Keratinocyte (primary cell): Measurements from ENCODE around the gene FABP1. TPM values are rescaled to one million over a fixed set of nuclear protein-coding genes. Genes with fewer than 3 reads are reported as not detected.

Experiments used
- DNase-seq: peaks from one replicate; pipeline ENCODE4 v3.0.0-alpha.2; 2011; ENCODE audit warnings: low read depth, missing footprints, low spot score
- FAIRE-seq: peaks from 2 replicates; lab custom pipeline; 2011; peaks lifted over from hg19 to GRCh38; lab: Jason Lieb, UNC
- H2AFZ ChIP-seq: 2 replicates; pipeline ENCODE4 v1.6.0; 2012; ENCODE audit warnings: low read length, control low read depth, inconsistent platforms; ENCODE audit not compliant: control insufficient read depth
- H3K27ac ChIP-seq: 2 replicates; pipeline ENCODE4 v1.5.1; 2011; ENCODE audit warnings: low read length; ENCODE audit not compliant: control insufficient read depth, insufficient read depth
- H3K27me3 ChIP-seq: 3 replicates; pipeline ENCODE4 v1.6.0; 2011; ENCODE audit warnings: low read length; ENCODE audit not compliant: control insufficient read depth, insufficient read depth; ENCODE audit errors: extremely low read depth
- H3K36me3 ChIP-seq, 2 experiments: 2 replicates in 1 of 2; 3 replicates in 1 of 2; pipeline ENCODE4 v1.5.1; 2011; ENCODE audit warnings: low read length in 2 of 2, mild to moderate bottlenecking in 1 of 2; ENCODE audit not compliant: control insufficient read depth in 2 of 2, insufficient read depth in 2 of 2; ENCODE audit errors: extremely low read depth in 1 of 2
- H3K4me1 ChIP-seq: 3 replicates; pipeline ENCODE4 v1.5.1; 2011; ENCODE audit warnings: low read length; ENCODE audit not compliant: control insufficient read depth, insufficient read depth; ENCODE audit errors: extremely low read depth
- H3K4me2 ChIP-seq: 3 replicates; pipeline ENCODE4 v1.6.0; 2011; ENCODE audit warnings: low read depth, low read length; ENCODE audit not compliant: control insufficient read depth, insufficient read depth; ENCODE audit errors: extremely low read depth
- H3K4me3 ChIP-seq, 3 experiments: fragments of 200-600 bp in 1 of 3; sonication (generic) in 1 of 3; 2 replicates in 2 of 3; 3 replicates in 1 of 3; pipeline ENCODE4 v1.5.1; 2011 to 2016; ENCODE audit warnings: low read length in 3 of 3, mild to moderate bottlenecking in 3 of 3, control low read depth in 2 of 3, inconsistent platforms in 1 of 3, low read depth in 1 of 3, mixed read lengths in 1 of 3, mixed run types in 1 of 3, moderate library complexity in 1 of 3; ENCODE audit not compliant: control insufficient read depth in 2 of 3, insufficient read depth in 2 of 3; ENCODE audit errors: extremely low read depth in 1 of 3
- H3K79me2 ChIP-seq: 2 replicates; pipeline ENCODE4 v1.6.0; 2012; ENCODE audit warnings: low read length; ENCODE audit not compliant: control insufficient read depth, insufficient read depth
- H3K9ac ChIP-seq: 3 replicates; pipeline ENCODE4 v1.6.0; 2011; ENCODE audit warnings: low read length; ENCODE audit not compliant: control insufficient read depth, insufficient read depth; ENCODE audit errors: extremely low read depth
- H3K9me1 ChIP-seq: 3 replicates; pipeline ENCODE4 v1.6.0; 2011; ENCODE audit warnings: low read length; ENCODE audit not compliant: control insufficient read depth, insufficient read depth; ENCODE audit errors: extremely low read depth
- H3K9me3 ChIP-seq: 2 replicates; pipeline ENCODE4 v1.5.1; 2012; ENCODE audit warnings: low read depth, low read length; ENCODE audit not compliant: control insufficient read depth
- H4K20me1 ChIP-seq: 3 replicates; pipeline ENCODE4 v1.6.0; 2011; ENCODE audit warnings: low read length; ENCODE audit not compliant: control insufficient read depth, insufficient read depth; ENCODE audit errors: extremely low read depth
- EZH2 ChIP-seq: IDR thresholded peaks from one replicate; pipeline ENCODE4 v1.6.1; 2012; ENCODE audit warnings: inconsistent platforms, mild to moderate bottlenecking, low read length, moderate library complexity
- dilution Hi-C: fragments of 300-500 bp; cut with MboI; formaldehyde crosslinking; loops from one replicate; pipeline ENCODE4 v1.7.0; 2020; ENCODE audit warnings: low sequenced_read_pairs; ENCODE audit not compliant: extremely low pct_ligation_motif_present
- polyA plus RNA-seq, 5 experiments: library from polyadenylated mRNA; depleted of rRNA in 3 of 5; stranded (reverse) in 3 of 5; stranded (forward) in 1 of 5; unstranded in 1 of 5; fragments of >200 nt; gene quantifications; 1 replicate in 1 of 5; 2 replicates in 3 of 5; 3 replicates in 1 of 5; pipeline versions ENCODE4 v1.2.1 to v1.2.3, GENCODE V29; 2011 to 2012; ENCODE audit warnings: missing spikeins in 2 of 5, low read depth in 1 of 5, low replicate concordance in 1 of 5
- TF ChIP-seq, protein P1 (sequence below), 3 experiments: IDR thresholded peaks in 1 of 3; conservative IDR thresholded peaks in 1 of 3; optimal IDR thresholded peaks in 1 of 3; 2 replicates in 2 of 3; 3 replicates in 1 of 3; pipeline versions ENCODE3 to v1.5.1; 2011; ENCODE audit warnings: low read length in 3 of 3, mild to moderate bottlenecking in 3 of 3, moderate library complexity in 2 of 3, control low read depth in 1 of 3, inconsistent platforms in 1 of 3; ENCODE audit not compliant: insufficient read depth in 2 of 3; ENCODE audit errors: extremely low read depth in 1 of 3

The FABP1 gene
- polyA plus RNA-seq, 1 donor (not counting 4 experiments of a cell fraction or from before 2014, with no cell fraction given): not detected

DNA sequence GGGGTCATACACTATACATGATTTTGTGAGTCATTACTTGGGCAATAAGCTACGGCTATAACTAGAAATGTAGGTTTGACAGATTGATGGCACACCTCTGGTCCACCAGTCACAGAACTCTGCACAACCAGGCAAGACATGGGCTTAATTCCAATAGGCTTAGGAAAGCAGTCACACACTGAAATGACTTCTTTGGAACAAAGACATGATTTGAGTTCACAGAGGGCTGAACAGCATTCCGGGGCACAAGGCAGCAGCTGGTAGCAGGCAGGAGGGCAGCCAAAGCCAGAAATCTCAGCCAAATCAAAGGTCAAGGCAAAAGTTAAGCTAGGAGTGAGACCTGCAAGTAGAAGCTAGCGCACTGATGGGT, 27.4 kb downstream of the FABP1 start:
- dilution Hi-C loops: no loop called here

DNA sequence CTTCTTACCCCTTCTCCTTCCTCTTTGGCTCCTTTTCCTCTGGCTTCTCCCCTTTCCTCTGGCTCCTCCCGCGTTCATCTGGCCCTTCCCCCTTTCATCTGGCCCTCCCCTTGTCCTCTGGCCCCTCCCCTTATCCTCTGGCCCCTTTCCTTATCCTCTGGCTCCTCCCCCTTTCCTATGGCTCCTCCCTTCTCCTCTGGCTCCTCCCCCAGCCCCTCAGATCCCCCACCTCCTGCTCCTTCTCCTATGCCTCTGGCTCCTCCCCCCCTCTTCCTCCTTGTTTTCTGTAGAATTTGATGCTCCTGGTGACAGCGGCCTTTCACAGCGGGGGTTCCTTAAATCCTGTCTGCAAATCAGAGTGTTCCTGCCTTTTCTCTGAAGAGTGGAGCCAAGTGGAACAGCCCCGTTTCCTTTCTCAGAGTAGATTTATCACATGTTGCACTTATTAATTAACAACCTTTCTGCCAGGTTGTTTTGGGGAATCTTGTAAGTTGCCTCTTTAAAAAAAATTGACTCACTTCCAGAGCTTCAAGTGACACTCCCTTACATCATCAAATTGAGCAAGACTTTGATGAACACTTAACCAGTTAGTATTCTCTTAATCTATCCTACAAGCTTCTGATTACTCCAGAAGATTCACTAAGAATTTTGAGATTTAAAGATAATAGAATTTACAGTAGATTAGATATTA, 27.9 kb downstream of the FABP1 start:
- H3K9ac ChIP-seq: no peak overlapping the region
- DNase-seq: peak; percentile 1
- no peak overlapping the region for H3K4me3 ChIP-seq
- H3K36me3 ChIP-seq: no peaks in the 10 kb centered on the region
- H3K79me2 ChIP-seq: no peaks in the 10 kb centered on the region
- H2AFZ ChIP-seq: no peak overlapping the region
- dilution Hi-C loops: no loop called here
- H3K4me2 ChIP-seq: no peak overlapping the region
- H4K20me1 ChIP-seq: no peaks in the 10 kb centered on the region
- H3K27ac ChIP-seq: no peak overlapping the region
- H3K27me3 ChIP-seq: no peaks in the 10 kb centered on the region
- FAIRE-seq: no peak
- H3K9me3 ChIP-seq: no peaks in the 10 kb centered on the region
- peaks cover 3% of the 10 kb centered on the region for H3K4me1 ChIP-seq
- TF ChIP-seq EZH2: no peak
- TF ChIP-seq, protein P1, sequence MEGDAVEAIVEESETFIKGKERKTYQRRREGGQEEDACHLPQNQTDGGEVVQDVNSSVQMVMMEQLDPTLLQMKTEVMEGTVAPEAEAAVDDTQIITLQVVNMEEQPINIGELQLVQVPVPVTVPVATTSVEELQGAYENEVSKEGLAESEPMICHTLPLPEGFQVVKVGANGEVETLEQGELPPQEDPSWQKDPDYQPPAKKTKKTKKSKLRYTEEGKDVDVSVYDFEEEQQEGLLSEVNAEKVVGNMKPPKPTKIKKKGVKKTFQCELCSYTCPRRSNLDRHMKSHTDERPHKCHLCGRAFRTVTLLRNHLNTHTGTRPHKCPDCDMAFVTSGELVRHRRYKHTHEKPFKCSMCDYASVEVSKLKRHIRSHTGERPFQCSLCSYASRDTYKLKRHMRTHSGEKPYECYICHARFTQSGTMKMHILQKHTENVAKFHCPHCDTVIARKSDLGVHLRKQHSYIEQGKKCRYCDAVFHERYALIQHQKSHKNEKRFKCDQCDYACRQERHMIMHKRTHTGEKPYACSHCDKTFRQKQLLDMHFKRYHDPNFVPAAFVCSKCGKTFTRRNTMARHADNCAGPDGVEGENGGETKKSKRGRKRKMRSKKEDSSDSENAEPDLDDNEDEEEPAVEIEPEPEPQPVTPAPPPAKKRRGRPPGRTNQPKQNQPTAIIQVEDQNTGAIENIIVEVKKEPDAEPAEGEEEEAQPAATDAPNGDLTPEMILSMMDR (optimal IDR thresholded peaks at IDR 0.05 in 1 of 3, IDR thresholded peaks at IDR 0.05 in 1 of 3, conservative IDR thresholded peaks at IDR 0.05 in 1 of 3; ENCODE audit: extremely low read depth in 1 of 3, insufficient read depth in 2 of 3, low read length in 3 of 3): no peak
- no peaks in the 10 kb centered on the region for H3K9me1 ChIP-seq

More for the DNA sequence above, 27.4 kb downstream of the FABP1 start:
- Histone ChIP-seq H3K9me1 (no peaks in the 10 kb centered on the region), H3K4me3 (no peak overlapping the region), H4K20me1 (no peaks in the 10 kb centered on the region), H2AFZ (no peak overlapping the region), H3K9me3 (no peaks in the 10 kb centered on the region), H3K36me3 (no peaks in the 10 kb centered on the region), H3K27me3 (no peaks in the 10 kb centered on the region), H3K79me2 (no peaks in the 10 kb centered on the region), H3K9ac (no peak overlapping the region), H3K4me1 (peaks cover 3% of the 10 kb centered on the region), H3K4me2 (no peak overlapping the region), H3K27ac (no peak overlapping the region)
- DNase-seq (no peak), FAIRE-seq (no peak)
- TF ChIP-seq, protein P1 (optimal IDR thresholded peaks at IDR 0.05 in 1 of 3, IDR thresholded peaks at IDR 0.05 in 1 of 3, conservative IDR thresholded peaks at IDR 0.05 in 1 of 3; ENCODE audit: extremely low read depth in 1 of 3, insufficient read depth in 2 of 3, low read length in 3 of 3): no peak
- TF ChIP-seq EZH2: no peak
